Ammon's horn (tissue), 1 donor: Measurements from ENCODE around the gene SPANXA1.
"Not testable (repeated sequence)": the region's sequence is repeated elsewhere in the genome, so short reads cannot be mapped to it uniquely, and the experiment has no call there.

ENCODE experiments used
- DNase-seq: peaks from one replicate; pipeline ENCODE4 v3.0.0-alpha.2; 2016; ENCODE audit warnings: low spot score

The SPANXA1 gene, protein sequence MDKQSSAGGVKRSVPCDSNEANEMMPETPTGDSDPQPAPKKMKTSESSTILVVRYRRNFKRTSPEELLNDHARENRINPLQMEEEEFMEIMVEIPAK

DNA sequence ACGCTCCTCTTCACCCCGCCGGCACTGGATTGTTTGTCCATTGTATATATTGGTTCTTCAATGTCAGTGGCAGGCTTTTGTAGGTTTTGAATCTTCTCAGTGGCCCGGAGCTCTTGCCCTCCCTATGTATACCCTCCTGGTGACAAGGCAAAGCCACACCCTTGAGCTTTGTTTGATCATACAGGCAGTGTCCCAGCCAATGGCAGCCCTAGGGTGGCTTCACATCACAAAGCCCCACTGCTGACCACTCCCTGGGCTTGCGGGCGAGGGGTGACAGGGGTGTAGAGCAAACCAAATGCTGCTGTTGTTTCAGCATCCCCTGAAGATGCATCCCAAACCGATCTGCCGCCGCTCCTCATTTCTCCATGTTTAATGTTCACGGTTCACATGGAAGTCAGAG, at the start of gene SPANXA1:
TSS of gene SPANXA1 (minus strand) at position 101 of the 400 bp plus-strand sequence. CDS start at position 41, 60 bp downstream.
- DNase-seq, result not testable (repeated sequence)

- no peak for DNase-seq
Measured at GRCh38 chrX:141632124-141632523, 47.6 kb upstream of the SPANXA1 start.

GRCh38 chrX:141619336-141619735, 34.8 kb upstream of the SPANXA1 start:
- DNase-seq, result no peak

GRCh38 chrX:141609111-141609510, 24.6 kb upstream of the SPANXA1 start:
- DNase-seq, result no peak

- not testable (repeated sequence) for DNase-seq
Measured at GRCh38 chrX:141589408-141589807, 4.9 kb upstream of the SPANXA1 start, which contains the start of gene SPANXA2. Gene SPANXA2, plus strand, starts transcription at chrX:141589708. Its CDS starts 60 bp downstream, at chrX:141589768.

- not testable (repeated sequence) for DNase-seq
Measured at GRCh38 chrX:141542551-141542950, 42.0 kb downstream of the SPANXA1 start.
